ENCODE data around the gene CAST.

The CAST gene

DNA sequence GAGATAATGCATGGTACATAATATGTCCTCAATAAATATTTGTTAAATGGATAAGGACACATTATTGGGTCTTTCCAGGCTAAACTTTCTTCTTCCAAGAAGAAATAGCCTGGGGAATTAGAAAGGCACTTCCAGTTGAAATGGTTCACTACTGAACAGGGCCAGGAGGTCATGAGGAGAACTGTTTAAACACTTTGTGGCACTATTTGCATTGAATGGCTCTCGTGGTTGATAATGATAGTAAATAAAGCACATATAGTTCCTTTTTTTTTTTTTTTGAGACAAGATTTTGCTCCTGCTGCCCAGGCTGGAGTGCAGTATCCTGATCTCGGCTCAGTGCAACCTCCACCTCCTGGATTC, 19.9 kb upstream of the CAST start:
- DNase-seq (ENCODE audit: low read depth in 3 of 3) = no peak

GRCh38 chr5:96645091-96645490, 17.1 kb upstream of the CAST start:
- DNase-seq (ENCODE audit: low read depth in 3 of 3) = no peak

DNA sequence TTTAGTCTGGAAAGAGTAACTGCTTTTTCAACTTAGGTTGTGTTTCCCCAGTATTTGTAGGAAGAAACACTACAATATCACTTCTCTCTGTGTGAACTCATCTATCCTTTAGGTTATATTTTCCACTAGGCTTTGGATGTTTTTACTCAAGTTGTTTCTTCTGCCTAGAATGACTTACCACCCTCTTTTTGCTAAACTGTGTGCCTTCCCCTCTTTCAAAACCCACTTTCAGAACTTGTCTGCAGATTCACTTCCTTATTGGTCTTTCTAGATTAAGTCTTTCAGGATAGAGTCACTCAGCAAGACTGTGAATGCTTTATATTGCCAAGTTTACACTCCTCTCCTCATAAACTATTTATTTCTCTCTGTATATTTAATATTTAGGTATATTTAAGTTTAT, 14.2 kb upstream of the CAST start:
- DNase-seq (ENCODE audit: low read depth in 3 of 3) = no peak

GRCh38 chr5:96648593-96648992, 13.6 kb upstream of the CAST start:
- no peak for DNase-seq (ENCODE audit: low read depth in 3 of 3)

GRCh38 chr5:96649251-96649662, 12.9 kb upstream of the CAST start:
- DNase-seq (ENCODE audit: low read depth in 3 of 3) = no peak

GRCh38 chr5:96649681-96650540, 12.3 kb upstream of the CAST start:
- no peak for DNase-seq (ENCODE audit: low read depth in 3 of 3)

DNA sequence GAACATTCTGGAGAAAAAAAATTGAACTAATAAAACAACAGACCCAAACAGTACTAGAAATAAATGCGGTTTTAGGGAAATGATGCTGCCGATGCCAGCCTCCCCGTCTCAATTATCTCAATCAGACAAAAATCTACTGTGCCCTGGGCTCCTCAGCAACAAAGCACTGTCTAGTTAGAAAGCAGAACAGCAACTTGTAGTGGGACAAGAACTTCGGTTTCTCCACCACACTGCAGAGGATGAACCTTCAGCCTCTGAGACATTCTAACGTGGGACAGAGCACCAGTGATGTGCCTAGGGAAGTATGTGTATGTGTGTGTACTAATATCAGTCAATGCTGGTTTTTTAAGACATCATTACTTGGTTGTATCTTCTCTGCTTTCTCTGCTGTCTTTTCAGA, 11.1 kb upstream of the CAST start:
- DNase-seq (ENCODE audit: low read depth in 3 of 3) = no peak

GRCh38 chr5:96651948-96652753, 10.0 kb upstream of the CAST start:
- DNase-seq (ENCODE audit: low read depth in 3 of 3) = no peak

- no peak for DNase-seq (ENCODE audit: low read depth in 3 of 3)
These were observed 9.3 kb upstream of the CAST start for GRCh38 chr5:96652769-96653454.

GRCh38 chr5:96654209-96654608, 8.0 kb upstream of the CAST start:
- no peak for DNase-seq (ENCODE audit: low read depth in 3 of 3)

DNA sequence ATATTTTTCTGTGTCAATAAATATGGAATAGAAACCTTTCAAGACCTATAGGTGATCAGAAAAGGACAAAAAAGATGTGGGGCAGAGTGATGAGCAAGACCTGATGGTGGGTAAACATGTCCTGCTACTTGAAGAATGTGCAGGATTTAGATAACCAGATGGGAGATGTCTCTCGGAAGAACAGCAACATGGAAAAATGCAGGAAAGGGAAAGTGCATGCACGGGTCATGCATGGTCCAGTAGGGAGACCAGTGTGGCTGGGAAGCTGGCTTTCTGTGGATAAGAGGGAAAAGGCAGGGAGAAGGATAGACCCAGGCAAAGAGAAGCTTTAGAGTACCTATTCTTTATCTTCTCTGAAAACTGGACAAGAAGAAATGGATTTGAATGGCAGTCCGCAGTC, 7.1 kb upstream of the CAST start:
- no peak for DNase-seq (ENCODE audit: low read depth in 3 of 3)

GRCh38 chr5:96655506-96655905, 6.7 kb upstream of the CAST start:
- DNase-seq (ENCODE audit: low read depth in 3 of 3) = no peak

DNA sequence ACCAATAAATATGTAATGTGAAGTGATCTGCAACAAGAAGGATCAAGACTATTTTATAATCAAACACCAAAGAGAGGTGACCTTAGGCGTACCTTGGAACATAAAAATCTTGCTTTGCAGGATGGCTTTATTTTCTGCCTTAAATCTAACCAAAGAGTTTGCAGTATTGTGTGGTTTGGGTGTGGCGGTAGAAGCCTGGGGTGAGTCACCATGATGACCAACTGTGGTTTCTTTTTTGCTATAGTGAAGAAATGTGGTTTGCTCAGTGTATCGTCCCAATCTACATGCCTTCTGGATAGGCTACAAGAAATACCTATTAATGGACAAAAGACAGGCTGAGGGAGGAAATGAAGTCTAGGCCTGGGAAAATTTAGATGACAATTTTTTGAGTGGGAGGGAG, 5.1 kb upstream of the CAST start:
- DNase-seq (ENCODE audit: low read depth in 3 of 3) = peak in 2 of 3 donors; percentile 35 to 37

DNA sequence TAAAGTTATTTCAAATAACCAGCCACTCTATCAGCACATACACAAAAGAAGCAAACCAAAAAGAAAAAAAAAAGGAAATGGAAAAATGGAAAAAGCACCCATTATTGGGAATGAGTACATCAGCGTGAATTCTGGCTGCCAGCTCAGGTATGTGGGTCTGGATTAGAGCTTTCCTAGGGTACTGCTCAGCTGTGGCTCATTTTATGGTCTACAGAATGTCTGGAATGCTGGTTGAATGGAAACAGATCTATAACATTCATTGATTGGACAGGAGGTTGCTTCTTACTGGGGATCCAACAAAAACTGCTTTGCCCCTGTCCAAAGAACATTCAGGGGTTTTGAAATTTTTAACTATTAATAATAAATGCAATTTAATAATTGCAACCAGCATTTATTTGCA, 3.9 kb upstream of the CAST start:
- no peak for DNase-seq (ENCODE audit: low read depth in 3 of 3)

GRCh38 chr5:96659170-96659569, 3.0 kb upstream of the CAST start:
- DNase-seq (ENCODE audit: low read depth in 3 of 3) = no peak

GRCh38 chr5:96660971-96661854, 963 bp upstream of the CAST start:
- peak in 2 of 3 donors; percentile 19 to 20 for DNase-seq (ENCODE audit: low read depth in 3 of 3)

GRCh38 chr5:96662725-96663518, 746 bp downstream of the CAST start:
- peak; percentile 75 to 79 (median 77) for DNase-seq (ENCODE audit: low read depth in 3 of 3)

DNA sequence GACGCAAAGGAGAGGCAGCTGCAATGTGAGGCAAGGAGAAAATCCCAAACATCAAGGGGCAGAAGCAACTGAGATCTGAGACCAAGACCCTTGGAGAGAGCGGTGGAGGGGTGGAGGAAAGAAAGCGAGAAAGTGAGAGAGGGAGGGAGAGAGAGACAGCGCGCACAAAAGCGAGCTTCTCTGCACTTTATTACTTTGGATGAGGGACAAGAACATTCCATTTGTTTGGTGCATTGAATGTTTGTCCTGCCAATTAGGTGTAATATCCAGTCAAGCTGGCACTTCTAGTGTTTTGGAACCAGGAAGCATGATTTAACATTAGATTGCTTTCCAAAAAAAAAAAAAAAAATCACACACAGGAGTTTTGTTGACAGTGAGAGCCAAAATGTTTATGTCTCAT, 1.4 kb downstream of the CAST start:
- no peak for DNase-seq (ENCODE audit: low read depth in 3 of 3)

DNA sequence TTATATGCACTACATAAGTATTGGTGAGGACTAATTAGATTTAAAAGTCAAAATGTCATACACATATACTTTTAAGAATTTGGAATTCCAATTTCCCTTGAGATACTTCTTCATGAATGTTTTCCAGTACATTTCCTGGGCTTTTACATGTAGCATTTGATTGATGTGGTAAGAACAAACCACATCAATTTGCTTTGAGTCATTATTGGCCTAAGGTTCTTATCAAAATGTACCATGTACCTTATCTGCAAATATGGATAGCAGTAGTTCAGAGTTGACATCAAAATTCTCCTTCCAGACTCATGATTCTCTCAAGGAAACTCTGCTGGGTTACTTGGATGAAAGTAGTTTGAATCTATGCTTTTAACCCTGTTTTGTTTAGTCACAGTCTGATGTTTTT, 2.5 kb downstream of the CAST start:
- DNase-seq (ENCODE audit: low read depth in 3 of 3) = no peak

DNA sequence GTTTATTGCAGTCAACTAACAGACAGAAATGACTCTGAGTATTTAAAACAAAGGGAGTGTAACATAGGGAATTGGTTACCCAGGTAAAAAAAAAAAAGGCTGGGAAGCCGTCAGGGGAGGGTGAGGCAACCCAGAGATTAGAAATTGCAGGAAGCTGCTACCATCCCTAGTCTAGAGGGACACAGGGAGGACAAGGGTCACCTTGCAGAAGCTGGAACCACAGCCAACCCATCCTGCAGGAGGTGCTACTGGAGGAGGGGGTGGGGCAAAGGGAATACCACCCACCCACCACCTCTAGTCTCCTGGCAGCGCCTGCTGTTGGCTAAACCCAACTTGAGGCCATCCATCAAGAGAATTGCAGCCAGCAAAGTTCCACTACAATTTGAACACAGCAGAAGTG, 6.5 kb downstream of the CAST start:
- DNase-seq (ENCODE audit: low read depth in 3 of 3) = no peak

DNA sequence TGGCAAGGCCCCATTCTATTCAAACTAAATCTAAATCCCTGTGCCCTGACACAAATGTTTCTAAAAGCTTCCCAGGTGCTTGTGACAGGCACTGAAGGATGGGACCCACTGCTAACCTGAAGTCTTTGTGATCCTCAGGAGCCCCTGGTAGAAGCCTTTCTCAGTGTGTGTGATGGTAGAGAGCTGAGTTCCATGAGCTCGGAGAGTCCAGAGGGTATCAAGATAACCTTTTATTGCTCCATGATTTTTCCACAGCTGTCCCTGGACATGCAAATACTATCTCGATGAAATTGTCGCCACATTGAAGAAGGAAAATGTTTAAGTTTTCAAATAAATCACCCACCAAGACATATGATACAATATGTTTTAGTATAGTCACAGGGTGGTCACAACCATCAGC, 7.7 kb downstream of the CAST start:
- DNase-seq (ENCODE audit: low read depth in 3 of 3) = no peak

Data from stimulated activated CD4-positive, alpha-beta T cell treated with anti-CD3 and anti-CD28 coated beads, TNF-alpha, amount 100 ng/mL, for 48 hours (primary cell).